K562 (cell line): ENCODE results near the gene PTTG1IP. TPM values are rescaled to one million over a fixed set of nuclear protein-coding genes. Genes with fewer than 3 reads are reported as not detected.

Experiments
- ATAC-seq: fragments of 200-7000 bp; cut with Tn5 transposase; 3 replicates; pipeline ENCODE4 v1.9.1; 2020; ENCODE audit warnings: moderate library complexity
- BruUV-seq: library from RNA; stranded (reverse); fragments of 400-500 nt; replicated peaks from 2 replicates; lab custom pipeline; 2021; lab: Mats Ljungman, UMichigan
- CTCF ChIA-PET: fragments of 300-600 bp; formaldehyde crosslinking; extraction: SDS; loops from one replicate; lab custom pipeline; 2021; ENCODE audit warnings: low intra/inter-chr PET ratio; lab: Yijun Ruan, JAX
- POLR2A ChIA-PET: fragments of 300-600, 350-650 bp; sonication (Branson Sonifier 250); formaldehyde crosslinking; extraction: SDS; loops from one replicate; lab custom pipeline; 2021; ENCODE audit warnings: antibody characterized with exemption, inconsistent platforms; lab: Yijun Ruan, JAX
- DNase-seq, 4 experiments: peaks; one replicate each; pipeline versions ENCODE4 v3.0.0 to v3.0.0-alpha.2; 2011 to 2018; ENCODE audit warnings: low spot score in 3 of 4, mixed read lengths in 3 of 4; ENCODE audit errors: extremely low read depth in 1 of 4
- FAIRE-seq: peaks from 2 replicates; lab custom pipeline; 2011; peaks lifted over from hg19 to GRCh38; lab: Jason Lieb, UNC
- H2AFZ ChIP-seq: 2 replicates; pipeline ENCODE4 v1.6.0; 2011; ENCODE audit warnings: low read depth, low read length, control low read depth, inconsistent platforms
- H3K27ac ChIP-seq: fragments of 200-600 bp; 3 replicates; pipeline ENCODE4 v1.8.0; 2011; ENCODE audit warnings: low read depth, mild to moderate bottlenecking, control low read depth, inconsistent platforms, low read length, moderate library complexity, mixed read lengths; ENCODE audit errors: extremely low read depth
- H3K27me3 ChIP-seq, 2 experiments: fragments of 300-600 bp in 1 of 2; 2 replicates in 1 of 2; 3 replicates in 1 of 2; pipeline versions ENCODE4 v1.6.0 to v1.8.0; 2011; ENCODE audit warnings: inconsistent platforms in 2 of 2, low read length in 2 of 2, mild to moderate bottlenecking in 1 of 2, mixed read lengths in 1 of 2, moderate library complexity in 1 of 2; ENCODE audit not compliant: control insufficient read depth in 2 of 2, insufficient read depth in 2 of 2
- H3K36me3 ChIP-seq: fragments of 300-600 bp; 3 replicates; pipeline ENCODE4 v1.8.0; 2011; ENCODE audit warnings: mild to moderate bottlenecking, low read length, inconsistent platforms; ENCODE audit not compliant: control insufficient read depth, insufficient read depth
- H3K4me1 ChIP-seq, 2 experiments: fragments of 200-600 bp in 1 of 2; replicated peaks in 1 of 2; 2 replicates in 1 of 2; 3 replicates in 1 of 2; pipeline versions ENCODE4 v1.5.1 to v1.8.0; 2011; ENCODE audit warnings: inconsistent platforms in 2 of 2, low read length in 2 of 2, mild to moderate bottlenecking in 1 of 2, mixed read lengths in 1 of 2, moderate library complexity in 1 of 2; ENCODE audit not compliant: control insufficient read depth in 2 of 2, insufficient read depth in 2 of 2
- H3K4me2 ChIP-seq: 2 replicates; pipeline ENCODE4 v1.6.1; 2011; ENCODE audit warnings: low read length, control low read depth, inconsistent platforms, mixed read lengths; ENCODE audit not compliant: insufficient read depth
- H3K4me3 ChIP-seq: fragments of 200-600 bp; sonication (generic), shearing (Covaris generic); 2 replicates; pipeline ENCODE4 v1.5.1; 2016; ENCODE audit warnings: control low read depth, inconsistent platforms
- H3K79me2 ChIP-seq: fragments of 200-600 bp; 3 replicates; pipeline ENCODE4 v1.8.0; 2011; ENCODE audit warnings: low read length, inconsistent platforms; ENCODE audit not compliant: control insufficient read depth, insufficient read depth
- H3K9ac ChIP-seq, 2 experiments: 2 replicates each; pipeline versions ENCODE4 v1.6.0 to v1.6.1; 2011; ENCODE audit warnings: low read depth in 2 of 2, low read length in 2 of 2, control low read depth in 1 of 2, inconsistent platforms in 1 of 2, mild to moderate bottlenecking in 1 of 2, mixed read lengths in 1 of 2; ENCODE audit not compliant: insufficient read depth in 1 of 2
- H3K9me1 ChIP-seq: one replicate; pipeline ENCODE4 v1.6.0; 2011; ENCODE audit warnings: inconsistent platforms, mild to moderate bottlenecking, low read length, moderate library complexity; ENCODE audit not compliant: control insufficient read depth, insufficient read depth
- H3K9me3 ChIP-seq: replicated peaks from 2 replicates; pipeline ENCODE4 v1.5.1; 2011; ENCODE audit warnings: low read depth, low read length, inconsistent platforms; ENCODE audit not compliant: control insufficient read depth, insufficient read depth
- H4K20me1 ChIP-seq: replicated peaks from 2 replicates; pipeline ENCODE4 v1.6.1; 2011; ENCODE audit warnings: low read length, inconsistent platforms, mixed read lengths; ENCODE audit not compliant: control insufficient read depth, insufficient read depth
- ATF7 ChIP-seq: fragments of 450-650 bp; IDR thresholded peaks from 2 replicates; pipeline ENCODE4 v1.7.1; 2014; ENCODE audit warnings: mild to moderate bottlenecking, moderate library complexity
- CHD2 ChIP-seq: IDR thresholded peaks from 2 replicates; pipeline ENCODE4 v1.6.1; 2011; ENCODE audit warnings: low read depth, low read length
- ELF1 ChIP-seq: fragments of 200-800 bp; sonication (Bioruptor generic); IDR thresholded peaks from 2 replicates; pipeline ENCODE4 v1.6.1; 2016; ENCODE audit warnings: missing genetic modification characterization, missing compliant biosample characterization
- GTF2A2 ChIP-seq: IDR thresholded peaks from 2 replicates; pipeline ENCODE4 v1.6.1; 2016; ENCODE audit warnings: mild to moderate bottlenecking, missing genetic modification characterization, missing compliant biosample characterization
- KLF13 ChIP-seq: fragments of 450-650 bp; IDR thresholded peaks from 2 replicates; pipeline ENCODE4 v1.6.1; 2016; ENCODE audit warnings: missing genetic modification characterization, low read depth, mild to moderate bottlenecking, missing compliant biosample characterization, moderate library complexity, borderline replicate concordance
- LCOR ChIP-seq: sonication (generic); formaldehyde crosslinking; IDR thresholded peaks from 2 replicates; pipeline ENCODE4 v1.8.0; 2022; ENCODE audit warnings: mild to moderate bottlenecking, missing genetic modification reagents
- POLR2AphosphoS5 ChIP-seq: IDR thresholded peaks from 2 replicates; pipeline ENCODE4 v1.6.1; 2011; ENCODE audit warnings: mild to moderate bottlenecking, low read depth, low read length, moderate library complexity; ENCODE audit not compliant: control insufficient read depth, insufficient read depth
- SIN3A ChIP-seq, 2 experiments: fragments of 150-350 bp in 1 of 2; IDR thresholded peaks; 2 replicates each; pipeline ENCODE4 v1.6.1; 2011 to 2016; ENCODE audit warnings: borderline replicate concordance in 2 of 2, low read depth in 2 of 2, low read length in 2 of 2, mild to moderate bottlenecking in 2 of 2, moderate library complexity in 2 of 2; ENCODE audit not compliant: control insufficient read depth in 1 of 2
- SRF ChIP-seq, 2 experiments: fragments of 250-450, 450-650 bp in 1 of 2; sonication (Bioruptor Pico) in 1 of 2; sonication (generic) in 1 of 2; formaldehyde crosslinking; IDR thresholded peaks; 2 replicates each; pipeline versions ENCODE4 v1.5.0 to v1.5.1; 2020 to 2022; ENCODE audit warnings: mild to moderate bottlenecking in 1 of 2, missing genetic modification reagents in 1 of 2
- SRSF3 ChIP-seq: fragments of 200-400 bp; formaldehyde crosslinking; IDR thresholded peaks from 2 replicates; pipeline ENCODE4 v1.6.1; 2016; ENCODE audit warnings: mild to moderate bottlenecking, low read length, moderate library complexity; ENCODE audit not compliant: insufficient read depth
- ZBTB7A ChIP-seq: IDR thresholded peaks from 2 replicates; pipeline ENCODE4 v1.6.1; 2011; ENCODE audit warnings: low read depth, mild to moderate bottlenecking, low read length, moderate library complexity, borderline replicate concordance; ENCODE audit not compliant: control insufficient read depth
- ZFPM2 ChIP-seq: fragments of 250-450 bp; sonication (Bioruptor Pico); IDR thresholded peaks from 2 replicates; pipeline ENCODE4 v1.5.1; 2022; ENCODE audit warnings: mild to moderate bottlenecking
- ZMIZ1 ChIP-seq, 2 experiments: fragments of 150-350 bp in 1 of 2; IDR thresholded peaks; 2 replicates each; pipeline ENCODE4 v1.6.1; 2012 to 2016; ENCODE audit warnings: low read depth in 2 of 2, low read length in 2 of 2, mild to moderate bottlenecking in 1 of 2, moderate library complexity in 1 of 2
- ZNF224 ChIP-seq: sonication (generic); formaldehyde crosslinking; IDR thresholded peaks from 2 replicates; pipeline ENCODE4 v1.8.0; 2022; ENCODE audit warnings: mild to moderate bottlenecking, missing genetic modification reagents
- ZNF311 ChIP-seq: fragments of 250-450 bp; sonication (Bioruptor Pico); IDR thresholded peaks from 2 replicates; pipeline ENCODE4 v1.4.0; 2020; ENCODE audit warnings: mild to moderate bottlenecking, moderate library complexity
- WGBS: fragments of 100-300 bp; shearing (Covaris generic); methylation state at CpG from one replicate; pipeline ENCODE4 v1.1.6; 2016; ENCODE audit warnings: low coverage, mixed read lengths; ENCODE audit not compliant: insufficient coverage; ENCODE audit errors: missing lambda C conversion rate; 5-methylcytosine and 5-hydroxymethylcytosine counted together
- in situ Hi-C: fragments of 300-500 bp; cut with MboI; formaldehyde crosslinking; loops from 4 replicates; pipeline ENCODE4 v1.15.0; 2018; ENCODE audit warnings: inconsistent platforms, mixed read lengths
- intact Hi-C: fragments of 100-400 bp; cut with micrococcal nuclease; formaldehyde crosslinking; loops from 2 replicates; pipeline ENCODE4 v1.14.2; 2022
- polyA plus RNA-seq, 8 experiments: library from polyadenylated mRNA; depleted of rRNA in 4 of 8; stranded (reverse) in 5 of 8; unstranded in 3 of 8; fragments of >200 nt; fragmentation: Nextera tagmentation in 2 of 8; fragmentation: Illumina TruSeq in 1 of 8; extraction: Ambion mirVana in 2 of 8; extraction: Trizol in 1 of 8; gene quantifications; 2 replicates each; pipeline versions ENCODE4 v1.2.1 to v1.2.3, GENCODE V29; 2011 to 2014; ENCODE audit warnings: inconsistent platforms in 1 of 8, missing spikeins in 1 of 8
- total RNA-seq, 7 experiments: library from RNA; depleted of rRNA in 6 of 7; stranded (reverse); fragments of >200 nt in 6 of 7; fragmentation: Illumina TruSeq in 2 of 7; extraction: Trizol in 2 of 7; gene quantifications; 2 replicates each; pipeline versions ENCODE4 v1.2.1 to v1.2.3, GENCODE V29; 2011 to 2021; ENCODE audit warnings: low replicate concordance in 1 of 7
- TF ChIP-seq, protein P1 (sequence below): fragments of 450-650 bp; IDR thresholded peaks from 2 replicates; pipeline ENCODE4 v1.6.1; 2018; ENCODE audit warnings: mild to moderate bottlenecking, low read depth; ENCODE audit not compliant: partially characterized antibody

PTTG1IP gene
- total and polyA plus RNA-seq, 9 of the 15 experiments (the other 6 are each of a cell fraction or from before 2014, with no cell fraction given) = 5.0 to 99.3 (median 82.4) TPM

DNA sequence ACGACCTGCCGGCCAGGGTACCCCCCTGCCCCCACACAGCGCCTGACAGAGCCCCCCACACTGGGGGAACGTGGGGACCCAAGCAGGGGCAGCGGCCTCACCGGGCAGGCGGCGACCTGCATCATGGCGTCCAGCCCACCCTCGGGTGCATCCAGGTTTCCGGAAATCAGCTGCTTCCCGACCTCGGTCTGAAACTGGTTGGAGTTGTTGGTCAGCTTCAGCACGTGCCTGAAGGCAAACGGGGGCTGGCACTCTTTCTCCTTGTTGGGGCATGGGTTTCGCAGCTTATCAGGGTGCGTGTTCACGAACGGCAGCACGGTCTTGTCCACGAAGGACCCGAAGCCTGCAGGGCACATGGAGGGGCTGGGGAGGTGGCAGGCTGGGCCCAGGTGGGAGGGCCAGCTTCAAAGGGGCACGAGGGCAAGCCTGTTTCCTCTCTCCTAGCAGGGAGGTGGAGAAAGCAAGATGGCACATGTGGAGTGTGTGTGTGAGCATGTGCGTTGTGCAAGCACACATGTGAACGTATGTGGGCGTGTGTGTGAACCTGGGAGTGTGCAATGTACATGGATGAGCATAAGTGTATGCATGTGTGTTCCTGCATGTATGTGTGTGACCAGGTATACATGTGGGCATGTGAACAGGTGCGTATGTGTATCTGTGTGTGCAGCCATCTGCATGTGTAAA, 28.0 kb upstream of the PTTG1IP start:
- intact Hi-C loops (no loop called here), in situ Hi-C loops (no loop called here)
- Histone ChIP-seq H2AFZ (no peak overlapping the region), H3K4me1 (peaks cover 6 to 76% of the 10 kb centered on the region in 2 experiments; a peak in 4 of 5 replicates), H3K27me3 (peaks cover 36 to 82% of the 10 kb centered on the region in 2 experiments), H3K4me3 (no peak overlapping the region), H3K4me2 (no peak overlapping the region), H4K20me1 (peaks cover 11% of the 10 kb centered on the region; the same call in 1 of the 2 replicates), H3K79me2 (no peaks in the 10 kb centered on the region), H3K9me3 (peaks cover 12% of the 10 kb centered on the region), H3K27ac (no peak overlapping the region), H3K36me3 (no peaks in the 10 kb centered on the region; the same call in 2 of the 3 replicates), H3K9ac (no peak overlapping the region; a peak in 1 of 4 replicates), H3K9me1 (no peaks in the 10 kb centered on the region)
- CTCF ChIA-PET = no interaction called here
- DNase-seq (no peak), FAIRE-seq (no peak), ATAC-seq (no peak)
- POLR2A ChIA-PET = no interaction called here
- WGBS = 24% methylated on average over 22 of the region's 27 CpGs
- no TSS peak for BruUV-seq
- no peak for TF ChIP-seq CHD2
- TF ChIP-seq GTF2A2 (tag) = no peak
- no peak for TF ChIP-seq SIN3A (IDR thresholded peaks at IDR 0.05; ENCODE audit: borderline replicate concordance in 2 of 2, control insufficient read depth in 1 of 2, low read depth in 2 of 2, low read length in 2 of 2)
- no peak for TF ChIP-seq ATF7
- no peak for TF ChIP-seq ZNF311 (CRISPR knock-in tag)
- TF ChIP-seq KLF13 (tag) = no peak
- no peak for TF ChIP-seq ZNF224 (CRISPR knock-in tag)
- no peak for TF ChIP-seq ZFPM2 (CRISPR knock-in tag)
- TF ChIP-seq, protein P1, sequence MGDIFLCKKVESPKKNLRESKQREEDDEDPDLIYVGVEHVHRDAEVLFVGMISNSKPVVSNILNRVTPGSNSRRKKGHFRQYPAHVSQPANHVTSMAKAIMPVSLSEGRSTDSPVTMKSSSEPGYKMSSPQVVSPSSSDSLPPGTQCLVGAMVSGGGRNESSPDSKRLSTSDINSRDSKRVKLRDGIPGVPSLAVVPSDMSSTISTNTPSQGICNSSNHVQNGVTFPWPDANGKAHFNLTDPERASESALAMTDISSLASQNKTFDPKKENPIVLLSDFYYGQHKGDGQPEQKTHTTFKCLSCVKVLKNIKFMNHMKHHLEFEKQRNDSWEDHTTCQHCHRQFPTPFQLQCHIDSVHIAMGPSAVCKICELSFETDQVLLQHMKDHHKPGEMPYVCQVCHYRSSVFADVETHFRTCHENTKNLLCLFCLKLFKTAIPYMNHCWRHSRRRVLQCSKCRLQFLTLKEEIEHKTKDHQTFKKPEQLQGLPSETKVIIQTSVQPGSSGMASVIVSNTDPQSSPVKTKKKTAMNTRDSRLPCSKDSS = no peak
- TF ChIP-seq ELF1 = no peak
- no peak for TF ChIP-seq POLR2AphosphoS5
- TF ChIP-seq LCOR (CRISPR knock-in tag) = no peak
- no peak for TF ChIP-seq ZMIZ1 (IDR thresholded peaks at IDR 0.05; ENCODE audit: low read depth in 2 of 2, low read length in 2 of 2)
- no peak for TF ChIP-seq SRSF3
- no peak for TF ChIP-seq ZBTB7A
- no peak for TF ChIP-seq SRF (CRISPR knock-in tag; IDR thresholded peaks at IDR 0.05)
